HEK293 (cell line): ENCODE measurements around the gene STRBP.

Source experiments
- CTCF ChIA-PET: fragments of 350-600 bp; formaldehyde crosslinking; extraction: SDS; loops from one replicate; lab custom pipeline; 2021; ENCODE audit warnings: antibody characterized with exemption; lab: Yijun Ruan, JAX
- POLR2A ChIA-PET: fragments of 300-600 bp; formaldehyde crosslinking; extraction: SDS; loops from one replicate; lab custom pipeline; 2020; ENCODE audit warnings: antibody characterized with exemption, inconsistent platforms; lab: Yijun Ruan, JAX
- H3K27ac ChIP-seq: fragments of 200-500 bp; sonication (Bioruptor generic); 2 replicates; pipeline ENCODE4 v1.5.1; 2014; ENCODE audit warnings: low read depth, low read length, control low read depth, inconsistent platforms; ENCODE audit errors: extremely low read depth
- H3K36me3 ChIP-seq, 2 experiments: fragments of 200-500 bp in 1 of 2; sonication (Bioruptor generic) in 1 of 2; 1 replicate in 1 of 2; 2 replicates in 1 of 2; pipeline ENCODE4 v1.5.1; 2014 to 2017; ENCODE audit warnings: inconsistent platforms in 2 of 2, low read length in 2 of 2; ENCODE audit not compliant: control insufficient read depth in 2 of 2, insufficient read depth in 1 of 2
- H3K4me1 ChIP-seq: fragments of 200-500 bp; sonication (Bioruptor generic); 2 replicates; pipeline ENCODE4 v1.5.1; 2014; ENCODE audit warnings: mild to moderate bottlenecking, low read length, inconsistent platforms; ENCODE audit not compliant: control insufficient read depth, insufficient read depth
- H3K4me3 ChIP-seq: 2 replicates; pipeline ENCODE4 v1.5.1; 2011; ENCODE audit warnings: low read depth, mild to moderate bottlenecking, control low read depth, low read length, moderate library complexity
- H3K9me3 ChIP-seq: fragments of 200-500 bp; sonication (Bioruptor generic); 2 replicates; pipeline ENCODE4 v1.5.1; 2014; ENCODE audit warnings: low read depth, low read length, inconsistent platforms; ENCODE audit not compliant: control insufficient read depth, insufficient read depth
- MYNN ChIP-seq: fragments of 450-650 bp; formaldehyde crosslinking; IDR thresholded peaks from 2 replicates; pipeline ENCODE4 v1.5.1; 2016; ENCODE audit warnings: missing biosample characterization, missing genetic modification characterization, borderline replicate concordance
- PATZ1 ChIP-seq: fragments of 450-650 bp; formaldehyde crosslinking; IDR thresholded peaks from 2 replicates; pipeline ENCODE4 v1.5.1; 2016; ENCODE audit warnings: missing biosample characterization, missing genetic modification characterization
- SP3 ChIP-seq: fragments of 450-650 bp; formaldehyde crosslinking; IDR thresholded peaks from 2 replicates; pipeline ENCODE4 v1.5.1; 2016; ENCODE audit warnings: missing biosample characterization, missing genetic modification characterization
- TSHZ1 ChIP-seq: fragments of 450-650 bp; formaldehyde crosslinking; IDR thresholded peaks from 2 replicates; pipeline ENCODE4 v1.5.1; 2016; ENCODE audit warnings: missing biosample characterization, missing genetic modification characterization, borderline replicate concordance
- YY2 ChIP-seq: fragments of 450-650 bp; formaldehyde crosslinking; IDR thresholded peaks from 2 replicates; pipeline ENCODE4 v1.5.1; 2016; ENCODE audit warnings: missing biosample characterization, missing genetic modification characterization
- ZIC2 ChIP-seq: fragments of 450-650 bp; formaldehyde crosslinking; IDR thresholded peaks from 2 replicates; pipeline ENCODE4 v1.5.1; 2016; ENCODE audit warnings: missing biosample characterization, missing genetic modification characterization
- ZNF114 ChIP-seq: fragments of 450-650 bp; formaldehyde crosslinking; IDR thresholded peaks from 2 replicates; pipeline ENCODE4 v1.5.0; 2017; ENCODE audit warnings: missing biosample characterization, missing genetic modification characterization
- ZNF138 ChIP-seq: fragments of 450-650 bp; formaldehyde crosslinking; IDR thresholded peaks from 2 replicates; pipeline ENCODE4 v1.5.1; 2016; ENCODE audit warnings: missing biosample characterization, missing genetic modification characterization, borderline replicate concordance
- ZNF174 ChIP-seq: fragments of 450-650 bp; formaldehyde crosslinking; IDR thresholded peaks from 2 replicates; pipeline ENCODE4 v1.5.0; 2017; ENCODE audit warnings: missing biosample characterization, mild to moderate bottlenecking, missing genetic modification characterization
- ZNF175 ChIP-seq: fragments of 450-650 bp; formaldehyde crosslinking; IDR thresholded peaks from 2 replicates; pipeline ENCODE4 v1.5.1; 2016; ENCODE audit warnings: missing biosample characterization, missing genetic modification characterization
- ZNF19 ChIP-seq: fragments of 450-650 bp; formaldehyde crosslinking; IDR thresholded peaks from 2 replicates; pipeline ENCODE4; 2016; ENCODE audit warnings: missing biosample characterization, missing genetic modification characterization, low read depth
- ZNF214 ChIP-seq: fragments of 450-650 bp; formaldehyde crosslinking; IDR thresholded peaks from 2 replicates; pipeline ENCODE4 v1.5.1; 2017; ENCODE audit warnings: missing biosample characterization, mild to moderate bottlenecking, missing genetic modification characterization, borderline replicate concordance
- ZNF223 ChIP-seq: fragments of 450-650 bp; formaldehyde crosslinking; IDR thresholded peaks from 2 replicates; pipeline ENCODE4 v1.5.1; 2016; ENCODE audit warnings: missing biosample characterization, missing genetic modification characterization
- ZNF324 ChIP-seq: fragments of 450-650 bp; formaldehyde crosslinking; IDR thresholded peaks from 2 replicates; pipeline ENCODE4 v1.5.1; 2016; ENCODE audit warnings: missing biosample characterization, missing genetic modification characterization
- ZNF513 ChIP-seq: fragments of 450-650 bp; IDR thresholded peaks from 2 replicates; pipeline ENCODE4 v1.5.1; 2018; ENCODE audit warnings: missing biosample characterization, missing genetic modification characterization
- ZNF544 ChIP-seq: fragments of 450-650 bp; formaldehyde crosslinking; IDR thresholded peaks from 2 replicates; pipeline ENCODE4 v1.5.0; 2017; ENCODE audit warnings: missing biosample characterization, missing genetic modification characterization
- ZNF548 ChIP-seq: fragments of 450-650 bp; formaldehyde crosslinking; IDR thresholded peaks from 2 replicates; pipeline ENCODE4 v1.5.1; 2016; ENCODE audit warnings: missing biosample characterization, missing genetic modification characterization
- ZNF585B ChIP-seq: fragments of 450-650 bp; formaldehyde crosslinking; IDR thresholded peaks from 2 replicates; pipeline ENCODE4 v1.5.1; 2016; ENCODE audit warnings: missing biosample characterization, missing genetic modification characterization
- ZNF654 ChIP-seq: fragments of 450-650 bp; formaldehyde crosslinking; IDR thresholded peaks from 2 replicates; pipeline ENCODE4 v1.5.1; 2016; ENCODE audit warnings: low read depth, missing biosample characterization, missing genetic modification characterization
- ZNF76 ChIP-seq: fragments of 450-650 bp; formaldehyde crosslinking; IDR thresholded peaks from 2 replicates; pipeline ENCODE4; 2016; ENCODE audit warnings: low read depth, missing biosample characterization, missing genetic modification characterization, borderline replicate concordance
- ZNF776 ChIP-seq: fragments of 450-650 bp; formaldehyde crosslinking; IDR thresholded peaks from 2 replicates; pipeline ENCODE4 v1.5.0; 2017; ENCODE audit warnings: missing biosample characterization, missing genetic modification characterization, borderline replicate concordance
- ZNF843 ChIP-seq: fragments of 450-650 bp; formaldehyde crosslinking; IDR thresholded peaks from 2 replicates; pipeline ENCODE4 v1.5.1; 2016; ENCODE audit warnings: missing biosample characterization, missing genetic modification characterization
- ZSCAN16 ChIP-seq: fragments of 450-650 bp; formaldehyde crosslinking; IDR thresholded peaks from 2 replicates; pipeline ENCODE4 v1.5.1; 2016; ENCODE audit warnings: missing biosample characterization, missing genetic modification characterization
- TF ChIP-seq, protein P1 (sequence below): fragments of 450-650 bp; formaldehyde crosslinking; IDR thresholded peaks from 2 replicates; pipeline ENCODE4 v1.5.1; 2016; ENCODE audit warnings: missing biosample characterization, missing genetic modification characterization, borderline replicate concordance

The STRBP gene

DNA sequence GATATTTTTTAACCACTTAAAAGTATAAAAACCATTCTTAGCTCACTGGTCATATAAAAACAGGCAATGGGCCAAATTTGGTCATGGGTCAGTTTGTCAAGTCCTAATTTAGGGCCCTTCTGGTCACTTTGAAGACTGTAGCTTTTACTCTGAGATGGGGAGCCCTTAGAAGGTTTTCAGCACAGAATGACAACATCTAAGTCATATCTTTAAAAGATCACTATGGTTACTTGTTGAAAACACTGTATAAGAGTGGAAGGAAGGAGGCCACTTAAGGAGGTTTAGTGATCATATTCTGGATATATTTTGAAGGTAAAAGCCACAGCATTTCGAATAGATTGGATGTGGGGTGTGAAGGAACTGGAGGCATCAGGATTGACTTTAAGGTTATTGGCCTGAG is 76.7 kb downstream of the STRBP start:
- H3K36me3 ChIP-seq = no peaks in the 10 kb centered on the region
- POLR2A ChIA-PET = no interaction called here
- CTCF ChIA-PET = interaction anchor here (0.6 kb wide), 1 partner anchor 69 kb away, joined by 3 read pairs; no protein-coding TSS in a partner anchor

DNA sequence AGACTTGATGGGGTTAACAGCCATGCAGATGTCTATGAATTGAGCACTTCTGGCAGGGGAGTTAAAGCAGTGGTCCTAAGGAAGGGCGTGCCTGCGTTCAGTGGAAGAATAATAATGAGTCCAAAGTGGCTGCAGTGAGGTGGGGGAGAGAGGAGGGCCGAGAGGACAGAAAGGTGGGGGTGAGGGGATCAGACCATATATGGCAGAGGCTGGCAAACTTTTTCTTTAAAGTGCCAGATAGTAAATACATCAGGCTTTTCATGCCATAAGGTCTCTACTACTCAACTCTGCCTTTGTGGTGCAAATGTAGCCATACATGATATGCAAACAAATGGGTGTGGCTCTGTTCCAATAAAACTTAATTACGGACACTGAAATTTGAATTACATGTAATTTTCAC is 77.1 kb downstream of the STRBP start:
- 0 out of 2 replicates have a peak, but pooled peaks cover 4% of the 10 kb centered on the region for H3K4me1 ChIP-seq
- no peak overlapping the region for H3K27ac ChIP-seq
- no peaks in the 10 kb centered on the region for H3K36me3 ChIP-seq
- ChIA-PET POLR2A (no interaction called here), CTCF (no interaction called here)
- TF ChIP-seq ZNF76 (tag by site-specific recombination) = no peak
- TF ChIP-seq ZNF513 (tag by site-specific recombination) = no peak
- no peaks in the 10 kb centered on the region for H3K9me3 ChIP-seq
- H3K4me3 ChIP-seq = no peak overlapping the region

More for the DNA sequence above, 76.7 kb downstream of the STRBP start:
- H3K4me3 ChIP-seq = no peak overlapping the region
- H3K27ac ChIP-seq = no peak overlapping the region
- H3K4me1 ChIP-seq = 0 out of 2 replicates have a peak, but pooled peaks cover 4% of the 10 kb centered on the region
- no peak for TF ChIP-seq ZIC2 (tag by site-specific recombination)
- TF ChIP-seq ZNF776 (tag by site-specific recombination) = no peak
- TF ChIP-seq ZNF114 = no peak
- no peak for TF ChIP-seq ZNF175
- TF ChIP-seq ZNF223 = no peak
- no peak for TF ChIP-seq ZNF585B
- TF ChIP-seq ZNF544 (tag by site-specific recombination) = no peak
- no peak for TF ChIP-seq SP3 (tag by site-specific recombination)
- no peak for TF ChIP-seq MYNN (tag by site-specific recombination)
- TF ChIP-seq ZNF324 (tag by site-specific recombination) = no peak
- TF ChIP-seq PATZ1 (tag by site-specific recombination) = no peak
- TF ChIP-seq ZSCAN16 (tag by site-specific recombination) = no peak
- no peaks in the 10 kb centered on the region for H3K9me3 ChIP-seq

GRCh38 chr9:123187131-123187530 is 81.3 kb downstream of the STRBP start:
- no peak overlapping the region for H3K4me3 ChIP-seq
- H3K27ac ChIP-seq = no peak overlapping the region
- H3K36me3 ChIP-seq = no peaks in the 10 kb centered on the region
- no peaks in the 10 kb centered on the region for H3K9me3 ChIP-seq
- POLR2A ChIA-PET = no interaction called here
- CTCF ChIA-PET = interaction anchor here (0.7 to 1.0 kb wide), 2 partner anchors 8 to 16 kb away, joined by 3 to 4 read pairs; no protein-coding TSS in a partner anchor
- H3K4me1 ChIP-seq = 0 out of 2 replicates have a peak, but pooled peaks cover 4% of the 10 kb centered on the region
- TF ChIP-seq ZNF544 (tag by site-specific recombination) = no peak
- no peak for TF ChIP-seq ZNF138
- TF ChIP-seq ZNF19 (tag by site-specific recombination) = no peak
- TF ChIP-seq ZNF548 = no peak
- TF ChIP-seq, protein P1, sequence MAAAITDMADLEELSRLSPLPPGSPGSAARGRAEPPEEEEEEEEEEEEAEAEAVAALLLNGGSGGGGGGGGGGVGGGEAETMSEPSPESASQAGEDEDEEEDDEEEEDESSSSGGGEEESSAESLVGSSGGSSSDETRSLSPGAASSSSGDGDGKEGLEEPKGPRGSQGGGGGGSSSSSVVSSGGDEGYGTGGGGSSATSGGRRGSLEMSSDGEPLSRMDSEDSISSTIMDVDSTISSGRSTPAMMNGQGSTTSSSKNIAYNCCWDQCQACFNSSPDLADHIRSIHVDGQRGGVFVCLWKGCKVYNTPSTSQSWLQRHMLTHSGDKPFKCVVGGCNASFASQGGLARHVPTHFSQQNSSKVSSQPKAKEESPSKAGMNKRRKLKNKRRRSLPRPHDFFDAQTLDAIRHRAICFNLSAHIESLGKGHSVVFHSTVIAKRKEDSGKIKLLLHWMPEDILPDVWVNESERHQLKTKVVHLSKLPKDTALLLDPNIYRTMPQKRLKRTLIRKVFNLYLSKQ (tag by site-specific recombination) = no peak
- TF ChIP-seq ZNF776 (tag by site-specific recombination) = no peak
- no peak for TF ChIP-seq TSHZ1 (tag by site-specific recombination)
- no peak for TF ChIP-seq ZNF214
- no peak for TF ChIP-seq ZNF654
- no peak for TF ChIP-seq ZNF585B
- TF ChIP-seq YY2 (tag by site-specific recombination) = no peak
- no peak for TF ChIP-seq ZNF843 (tag by site-specific recombination)
- no peak for TF ChIP-seq ZNF174 (tag by site-specific recombination)
- TF ChIP-seq SP3 (tag by site-specific recombination) = no peak
